HG02840 (cell line): ENCODE measurements around the gene CDH13.

Experiments used
- ATAC-seq: cut with Tn5 transposase; IDR thresholded peaks from one replicate; pipeline ENCODE4 v1.9.1; 2021; ENCODE audit warnings: mild to moderate bottlenecking, moderate library complexity, moderate number of reproducible peaks; ENCODE audit not compliant: unreplicated experiment, low FRiP score

The CDH13 gene

GRCh38 chr16:82649766-82650165, 23.0 kb downstream of the CDH13 start:
- no peak for ATAC-seq

- ATAC-seq: no peak
Observed at GRCh38 chr16:82650804-82651203, 24.0 kb downstream of the CDH13 start.

- ATAC-seq: no peak
Observed at GRCh38 chr16:82651921-82652601, 25.3 kb downstream of the CDH13 start.

- ATAC-seq: no peak
Observed at GRCh38 chr16:82652826-82653225, 26.1 kb downstream of the CDH13 start.

GRCh38 chr16:82653550-82654511, 27.1 kb downstream of the CDH13 start:
- peak; percentile 74 for ATAC-seq

GRCh38 chr16:82655072-82655714, 28.4 kb downstream of the CDH13 start:
- no peak for ATAC-seq

- no peak for ATAC-seq
Observed at GRCh38 chr16:82655720-82656490, 29.1 kb downstream of the CDH13 start.

- ATAC-seq: no peak
Observed at GRCh38 chr16:82657239-82657638, 30.5 kb downstream of the CDH13 start.

- no peak for ATAC-seq
Observed at GRCh38 chr16:82657786-82658185, 31.0 kb downstream of the CDH13 start.

- ATAC-seq: no peak
Observed at GRCh38 chr16:82658796-82659195, 32.0 kb downstream of the CDH13 start.

GRCh38 chr16:82660075-82660645, 33.4 kb downstream of the CDH13 start:
- no peak for ATAC-seq

- ATAC-seq: no peak
Observed at GRCh38 chr16:82660966-82661365, 34.2 kb downstream of the CDH13 start.

- ATAC-seq: no peak
Observed at GRCh38 chr16:82664181-82664580, 37.4 kb downstream of the CDH13 start.

- ATAC-seq: no peak
Observed at GRCh38 chr16:82665025-82665424, 38.3 kb downstream of the CDH13 start.

GRCh38 chr16:82667437-82667836, 40.7 kb downstream of the CDH13 start:
- ATAC-seq: no peak

GRCh38 chr16:82668094-82668493, 41.3 kb downstream of the CDH13 start:
- ATAC-seq: no peak

GRCh38 chr16:82671741-82672140, 45.0 kb downstream of the CDH13 start:
- ATAC-seq: no peak

GRCh38 chr16:82672676-82673075, 45.9 kb downstream of the CDH13 start:
- no peak for ATAC-seq

- ATAC-seq: no peak
Observed at GRCh38 chr16:82675300-82675699, 48.5 kb downstream of the CDH13 start.

GRCh38 chr16:82681592-82681991, 54.8 kb downstream of the CDH13 start:
- ATAC-seq: no peak
